ENCODE measurements around the gene FANK1.
"Not testable (repeated sequence)": the region's sequence is repeated elsewhere in the genome, so short reads cannot be mapped to it uniquely, and the experiment has no call there.

GRCh38 chr10:126047749-126048148 lies 151.4 kb downstream of the FANK1 start:
- not testable (repeated sequence) for TF ChIP-seq POLR2AphosphoS5 (IDR thresholded peaks at IDR 0.05; ENCODE audit: low read depth, low read length); TAF1 (IDR thresholded peaks at IDR 0.05; ENCODE audit: borderline replicate concordance, low read depth, low read length)
